Transverse colon (tissue), 4 donors: ENCODE measurements around the gene GRAP2. TPM values are rescaled to one million over a fixed set of nuclear protein-coding genes. Genes with fewer than 3 reads are reported as not detected.

Experiments
- DNase-seq: peaks from one replicate; pipeline ENCODE4 v3.0.0-alpha.2; 2019
- H3K27ac ChIP-seq, 4 donors: fragments of 200-600 bp; sonication (generic); 2 replicates each; pipeline ENCODE4 v1.5.1; 2016 to 2018; ENCODE audit warnings: inconsistent platforms in 4 of 4
- H3K27me3 ChIP-seq: fragments of 200-600 bp; sonication (generic); 2 replicates; pipeline ENCODE4 v1.5.1; 2017; ENCODE audit warnings: inconsistent platforms
- H3K36me3 ChIP-seq, 4 donors: fragments of 200-600 bp; sonication (generic); 2 replicates each; pipeline ENCODE4 v1.5.1; 2017 to 2019; ENCODE audit warnings: inconsistent platforms in 4 of 4
- H3K4me1 ChIP-seq, 4 donors: fragments of 200-600 bp; sonication (generic); 2 replicates each; pipeline ENCODE4 v1.5.1; 2017 to 2020; ENCODE audit warnings: inconsistent platforms in 4 of 4
- H3K4me3 ChIP-seq, 4 donors: fragments of 200-600 bp; sonication (generic); 1 replicate in 1 of 4; 2 replicates in 3 of 4; pipeline versions ENCODE4 v1.5.1 to v1.6.1; 2017 to 2019; ENCODE audit warnings: inconsistent platforms in 4 of 4
- H3K9me3 ChIP-seq, 2 donors: fragments of 200-600 bp; sonication (generic); 2 replicates each; pipeline ENCODE4 v1.5.1; 2017 to 2019; ENCODE audit warnings: inconsistent platforms in 2 of 2
- EP300 ChIP-seq: sonication (generic); formaldehyde crosslinking; IDR thresholded peaks from one replicate; pipeline ENCODE4 v1.6.1; 2017; ENCODE audit warnings: antibody characterized with exemption, low read depth
- POLR2A ChIP-seq: fragments of 450-650 bp; IDR thresholded peaks from one replicate; pipeline ENCODE4 v1.6.1; 2016; ENCODE audit warnings: antibody characterized with exemption, mild to moderate bottlenecking, moderate library complexity
- POLR2AphosphoS5 ChIP-seq, 3 donors: sonication (generic); formaldehyde crosslinking; IDR thresholded peaks; one replicate each; pipeline ENCODE4 v1.6.1; 2016; ENCODE audit warnings: antibody characterized with exemption in 3 of 3
- WGBS, 2 donors: methylation state at CpG; one replicate each; pipeline ENCODE4 v1.1.5; 2018; ENCODE audit warnings: low coverage in 1 of 2; 5-methylcytosine and 5-hydroxymethylcytosine counted together
- in situ Hi-C, 4 donors: fragments of 200-750 bp; cut with MboI; loops; one replicate each; pipeline versions ENCODE4 v1.15.0 to v1.15.1; 2017; ENCODE audit warnings: low sequenced_read_pairs in 3 of 4, low pct_ligation_motif_present in 1 of 4, low pct_unique_long_range_greater_than_20kb in 1 of 4
- intact Hi-C: fragments of 100-400 bp; cut with DNase I; formaldehyde crosslinking; loops from one replicate; pipeline ENCODE4 v1.15.1; 2023; ENCODE audit warnings: low total_unique reads
- total RNA-seq, 4 donors: library from RNA; depleted of rRNA; stranded (reverse); fragments of >200 nt; gene quantifications; one replicate each; pipeline ENCODE4 v1.1.0, GENCODE V29; 2016
- TF ChIP-seq, protein P1 (sequence below), 5 experiments: fragments of 200-600 bp in 3 of 5; fragments of 450-650 bp in 2 of 5; sonication (generic) in 3 of 5; IDR thresholded peaks; 1 replicate in 2 of 5; 2 replicates in 3 of 5; pipeline ENCODE4 v1.5.1; 2016 to 2017; ENCODE audit warnings: antibody characterized with exemption in 5 of 5, inconsistent platforms in 3 of 5, mild to moderate bottlenecking in 2 of 5, moderate library complexity in 1 of 5

Gene GRAP2
- total RNA-seq, 4 donors from 2014 or later, result 0.60 to 28.4 (median 4.9) TPM

DNA sequence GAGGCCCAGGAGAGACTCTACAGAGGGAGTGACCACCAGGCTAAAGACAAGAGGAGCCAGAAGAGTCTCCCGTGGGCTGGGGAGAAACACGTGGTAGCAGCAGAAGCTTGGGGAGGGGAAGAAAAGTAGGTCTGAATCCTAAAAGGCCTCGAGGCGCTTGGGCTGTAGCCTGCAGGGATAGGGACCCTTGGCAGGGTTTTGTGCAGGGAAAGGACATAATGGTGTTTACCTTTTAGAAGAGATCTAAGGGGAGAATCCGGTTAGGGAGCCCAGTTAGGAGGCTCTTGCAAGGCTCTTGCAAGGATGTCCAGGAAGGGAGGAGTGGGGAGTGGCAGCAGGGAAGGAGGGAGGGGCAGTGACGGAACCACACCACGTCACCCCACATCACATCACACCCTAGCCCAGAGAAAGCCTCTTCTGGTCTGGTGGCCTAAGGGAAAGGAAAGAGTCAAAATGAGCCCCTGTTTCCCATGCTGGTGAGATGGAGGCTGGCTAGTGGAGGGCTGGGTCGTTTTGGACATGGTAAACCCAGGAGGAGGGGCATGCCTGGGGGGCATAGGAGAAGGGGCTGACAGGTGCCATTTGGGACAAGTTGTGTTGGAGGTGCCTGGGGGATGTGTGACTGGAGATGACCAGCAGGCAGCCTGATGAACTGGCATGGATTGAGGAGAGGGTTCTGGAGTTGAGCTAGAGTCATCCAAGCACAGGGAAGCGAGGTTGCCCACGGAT lies 87.7 kb downstream of the GRAP2 start:
- Histone ChIP-seq H3K4me3 (no peak overlapping the region), H3K27ac (no peak overlapping the region), H3K27me3 (peaks cover 10% of the 10 kb centered on the region), H3K9me3 (no peaks in the 10 kb centered on the region), H3K36me3 (no peaks in the 10 kb centered on the region), H3K4me1 (peaks cover 0 to 14% (median 2%) of the 10 kb centered on the region in 4 donors)
- TF ChIP-seq, protein P1, sequence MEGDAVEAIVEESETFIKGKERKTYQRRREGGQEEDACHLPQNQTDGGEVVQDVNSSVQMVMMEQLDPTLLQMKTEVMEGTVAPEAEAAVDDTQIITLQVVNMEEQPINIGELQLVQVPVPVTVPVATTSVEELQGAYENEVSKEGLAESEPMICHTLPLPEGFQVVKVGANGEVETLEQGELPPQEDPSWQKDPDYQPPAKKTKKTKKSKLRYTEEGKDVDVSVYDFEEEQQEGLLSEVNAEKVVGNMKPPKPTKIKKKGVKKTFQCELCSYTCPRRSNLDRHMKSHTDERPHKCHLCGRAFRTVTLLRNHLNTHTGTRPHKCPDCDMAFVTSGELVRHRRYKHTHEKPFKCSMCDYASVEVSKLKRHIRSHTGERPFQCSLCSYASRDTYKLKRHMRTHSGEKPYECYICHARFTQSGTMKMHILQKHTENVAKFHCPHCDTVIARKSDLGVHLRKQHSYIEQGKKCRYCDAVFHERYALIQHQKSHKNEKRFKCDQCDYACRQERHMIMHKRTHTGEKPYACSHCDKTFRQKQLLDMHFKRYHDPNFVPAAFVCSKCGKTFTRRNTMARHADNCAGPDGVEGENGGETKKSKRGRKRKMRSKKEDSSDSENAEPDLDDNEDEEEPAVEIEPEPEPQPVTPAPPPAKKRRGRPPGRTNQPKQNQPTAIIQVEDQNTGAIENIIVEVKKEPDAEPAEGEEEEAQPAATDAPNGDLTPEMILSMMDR (IDR thresholded peaks at IDR 0.05), result no peak
- no peak for TF ChIP-seq POLR2A
- intact Hi-C loops, result no loop called here
- 56 to 72% methylated on average over 3 to 10 of the region's 10 CpGs for WGBS, 2 donors
- in situ Hi-C loops, result no loop called here
- no peak for DNase-seq

DNA sequence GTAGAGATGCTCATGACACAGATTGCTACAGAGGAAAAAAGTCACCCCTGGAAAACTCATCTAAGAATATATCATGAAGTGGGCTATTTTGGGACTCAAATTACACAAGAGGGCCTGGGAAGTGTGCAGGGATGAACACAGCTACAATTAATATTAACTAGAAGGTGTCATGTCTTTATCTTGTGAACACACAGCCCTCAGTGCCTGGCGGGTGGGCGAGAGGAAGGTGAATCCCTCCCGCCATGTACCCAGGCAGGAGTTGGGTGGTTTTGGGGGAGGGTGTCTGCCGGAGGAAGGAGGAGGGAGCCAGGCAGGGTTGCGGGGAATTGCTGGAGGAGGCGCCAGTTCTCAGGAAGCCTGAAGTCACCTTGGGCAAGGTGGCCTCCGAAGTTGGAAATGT lies 88.7 kb downstream of the GRAP2 start:
- Histone ChIP-seq H3K27ac (no peak overlapping the region), H3K27me3 (peaks cover 20% of the 10 kb centered on the region), H3K9me3 (no peaks in the 10 kb centered on the region), H3K4me1 (peaks cover 0 to 19% (median 5%) of the 10 kb centered on the region in 4 donors), H3K36me3 (no peaks in the 10 kb centered on the region), H3K4me3 (no peak overlapping the region)
- TF ChIP-seq, protein P1 (IDR thresholded peaks at IDR 0.05), result no peak
- TF ChIP-seq POLR2A (no peak), POLR2AphosphoS5 (IDR thresholded peaks at IDR 0.05) (no peak)
- DNase-seq, result no peak
- WGBS, 2 donors, result 90 to 100% methylated on average over 2 to 7 of the region's 7 CpGs
- in situ Hi-C loops, result no loop called here
- intact Hi-C loops, result no loop called here

DNA sequence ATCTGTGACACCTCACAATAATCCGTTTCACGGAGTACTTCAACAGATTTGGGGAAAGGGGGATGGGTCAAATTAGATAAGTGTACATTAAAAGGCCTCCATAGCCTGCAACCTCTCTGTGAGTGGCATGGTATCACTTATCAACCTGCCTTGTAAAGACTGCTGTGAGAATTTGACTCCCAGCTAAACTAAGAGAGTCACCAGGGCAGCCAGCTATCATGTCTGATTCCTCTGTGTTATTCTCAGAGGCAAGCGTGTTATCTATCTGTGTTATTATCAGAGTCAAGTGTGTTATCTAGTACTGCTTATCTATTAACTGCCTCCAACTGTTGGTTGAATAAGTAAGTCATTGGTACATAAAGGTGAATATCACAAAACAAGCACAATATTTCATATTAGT lies 89.8 kb downstream of the GRAP2 start:
- 78 to 79% methylated on average over 1 to 3 of the region's 3 CpGs for WGBS, 2 donors
- no peak overlapping the region for H3K27ac ChIP-seq

DNA sequence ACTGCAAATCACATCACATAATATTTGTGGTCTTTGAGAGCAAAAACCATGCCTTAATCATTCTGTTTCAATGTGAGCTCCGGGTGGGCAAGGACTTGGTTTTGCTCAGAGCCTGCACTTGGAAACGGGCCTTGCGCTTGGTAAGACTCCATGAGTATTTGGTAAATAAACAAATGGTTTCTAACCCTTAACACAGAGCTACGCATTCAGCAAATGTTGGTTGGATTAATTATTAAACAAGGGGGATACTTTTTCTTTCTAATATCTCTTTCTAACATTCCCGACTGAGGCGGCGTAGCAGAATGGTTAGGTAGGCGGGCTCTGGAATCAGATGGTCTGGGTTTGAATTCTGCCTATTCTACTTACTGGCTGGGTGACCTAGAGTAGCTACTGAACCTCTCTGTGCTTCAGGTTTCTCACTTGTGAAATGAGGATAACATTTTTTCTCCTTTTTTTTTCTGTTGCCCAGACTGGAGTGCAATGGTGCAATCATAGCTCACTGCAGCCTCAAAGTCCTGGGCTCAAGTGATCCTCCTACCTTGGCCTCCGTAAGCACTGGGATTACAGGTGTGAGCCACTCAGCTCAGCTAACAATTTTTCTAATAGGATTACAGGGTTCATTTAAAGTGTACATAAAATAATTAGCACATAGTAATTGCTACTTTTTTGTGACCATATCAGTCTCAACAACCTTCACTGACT lies 90.4 kb downstream of the GRAP2 start:
- 62 to 75% methylated on average over 8 to 9 of the region's 9 CpGs for WGBS, 2 donors
- in situ Hi-C loops, result no loop called here
- Histone ChIP-seq H3K36me3 (no peaks in the 10 kb centered on the region), H3K9me3 (no peaks in the 10 kb centered on the region), H3K4me1 (peaks cover 0 to 14% (median 2%) of the 10 kb centered on the region in 4 donors), H3K27ac (no peak overlapping the region), H3K27me3 (peaks cover 31% of the 10 kb centered on the region), H3K4me3 (no peak overlapping the region)
- intact Hi-C loops, result no loop called here
- TF ChIP-seq EP300 (no peak), POLR2AphosphoS5 (IDR thresholded peaks at IDR 0.05) (no peak), POLR2A (no peak)
- TF ChIP-seq, protein P1 (IDR thresholded peaks at IDR 0.05), result no peak
- DNase-seq, result no peak

More for the DNA sequence above, 89.8 kb downstream of the GRAP2 start:
- no peak for DNase-seq
- no peak overlapping the region for H3K4me3 ChIP-seq
- intact Hi-C loops, result no loop called here
- in situ Hi-C loops, result no loop called here
- H3K27me3 ChIP-seq, result peaks cover 29% of the 10 kb centered on the region
- TF ChIP-seq, protein P1 (IDR thresholded peaks at IDR 0.05), result no peak
- TF ChIP-seq POLR2AphosphoS5 (IDR thresholded peaks at IDR 0.05) (no peak), EP300 (no peak), POLR2A (no peak)
- no peaks in the 10 kb centered on the region for H3K36me3 ChIP-seq
- H3K4me1 ChIP-seq, result peaks cover 0 to 17% (median 3%) of the 10 kb centered on the region in 4 donors
- H3K9me3 ChIP-seq, result no peaks in the 10 kb centered on the region
